ENCODE data around the gene LTA.
"Not testable (repeated sequence)": the region's sequence is repeated elsewhere in the genome, so short reads cannot be mapped to it uniquely, and the experiment has no call there.

Gene LTA

GRCh38 chr6:31541658-31542521, 30.2 kb upstream of the LTA start, which contains the start of gene DDX39B:
Gene DDX39B, minus strand, starts transcription at chr6:31542003. Its CDS starts 1,471 bp downstream, at chr6:31540532.
- no peak for FAIRE-seq

GRCh38 chr6:31543639-31544038, 28.4 kb upstream of the LTA start:
- FAIRE-seq: no peak

GRCh38 chr6:31544676-31545075, 27.4 kb upstream of the LTA start:
- no peak for FAIRE-seq

- no peak for FAIRE-seq
These were observed 26.8 kb upstream of the LTA start for GRCh38 chr6:31545291-31545690.

- no peak for FAIRE-seq
These were observed 25.6 kb upstream of the LTA start, which contains the start of gene ATP6V1G2 for GRCh38 chr6:31546339-31546957. Gene ATP6V1G2, minus strand, starts transcription at chr6:31546608. Its CDS starts 49 bp downstream, at chr6:31546559.

GRCh38 chr6:31546958-31547726, 24.9 kb upstream of the LTA start, which contains the start of gene NFKBIL1:
Gene NFKBIL1, plus strand, starts transcription at chr6:31547608. Its CDS starts 87 bp downstream, at chr6:31547695.
- FAIRE-seq: no peak

- FAIRE-seq: no peak
These were observed 24.2 kb upstream of the LTA start for GRCh38 chr6:31547727-31548543.

- no peak for FAIRE-seq
These were observed 23.6 kb upstream of the LTA start for GRCh38 chr6:31548544-31548873.

- FAIRE-seq: not testable (repeated sequence)
These were observed 20.7 kb upstream of the LTA start for GRCh38 chr6:31551371-31551770.

- no peak for FAIRE-seq
These were observed 15.8 kb upstream of the LTA start for GRCh38 chr6:31556307-31556706.

- no peak for FAIRE-seq
These were observed 14.4 kb upstream of the LTA start for GRCh38 chr6:31557443-31558317.

GRCh38 chr6:31558318-31558625, 13.8 kb upstream of the LTA start:
- FAIRE-seq: no peak

- FAIRE-seq: no peak
These were observed 13.2 kb upstream of the LTA start for GRCh38 chr6:31558631-31559500.

GRCh38 chr6:31559606-31559957, 12.5 kb upstream of the LTA start:
- FAIRE-seq: no peak

GRCh38 chr6:31559958-31560696, 12.0 kb upstream of the LTA start:
- FAIRE-seq: no peak

- no peak for FAIRE-seq
These were observed 11.4 kb upstream of the LTA start for GRCh38 chr6:31560697-31561058.

GRCh38 chr6:31567531-31568370, 4.3 kb upstream of the LTA start:
- FAIRE-seq: no peak

- FAIRE-seq: no peak
These were observed 3.5 kb upstream of the LTA start for GRCh38 chr6:31568537-31568961.

All from colon (tissue), 2 donors.